BE2C (cell line): ENCODE measurements around the gene ETV6.

Experiments
- DNase-seq: peaks from one replicate; pipeline ENCODE4 v3.0.0-alpha.2; 2020
- H3K27me3 ChIP-seq: fragments of 250-450 bp; sonication (Bioruptor Pico); 2 replicates; pipeline ENCODE4 v1.5.1; 2020; ENCODE audit warnings: mild to moderate bottlenecking
- H3K36me3 ChIP-seq: fragments of 250-450 bp; sonication (Bioruptor Pico); 2 replicates; pipeline ENCODE4 v1.5.1; 2020; ENCODE audit warnings: mild to moderate bottlenecking
- H3K4me1 ChIP-seq: fragments of 250-450 bp; sonication (Bioruptor Pico); 2 replicates; pipeline ENCODE4 v1.5.1; 2020
- H3K4me3 ChIP-seq: 2 replicates; pipeline ENCODE4 v1.5.1; 2011; ENCODE audit warnings: low read depth, low read length
- H3K9me3 ChIP-seq: fragments of 250-450 bp; sonication (Bioruptor Pico); 2 replicates; pipeline ENCODE4 v1.5.1; 2020
- CTCF ChIP-seq: IDR thresholded peaks from 2 replicates; pipeline ENCODE4 v1.5.1; 2012; ENCODE audit warnings: mild to moderate bottlenecking, low read depth, low read length

Gene ETV6

GRCh38 chr12:11798856-11799501 lies 149.5 kb downstream of the ETV6 start:
- Histone ChIP-seq H3K4me3 (no peak overlapping the region), H3K4me1 (peaks cover 4% of the 10 kb centered on the region), H3K36me3 (no peaks in the 10 kb centered on the region), H3K9me3 (no peaks in the 10 kb centered on the region), H3K27me3 (no peaks in the 10 kb centered on the region)
- no peak for DNase-seq
- TF ChIP-seq CTCF: no peak

GRCh38 chr12:11799502-11799873 lies 150.0 kb downstream of the ETV6 start:
- Histone ChIP-seq H3K9me3 (no peaks in the 10 kb centered on the region), H3K36me3 (no peaks in the 10 kb centered on the region), H3K4me3 (no peak overlapping the region), H3K4me1 (peaks cover 4% of the 10 kb centered on the region), H3K27me3 (no peaks in the 10 kb centered on the region)
- TF ChIP-seq CTCF: no peak
- DNase-seq: no peak

- TF ChIP-seq CTCF: no peak
- no peaks in the 10 kb centered on the region for H3K36me3 ChIP-seq
- no peaks in the 10 kb centered on the region for H3K9me3 ChIP-seq
- no peak overlapping the region for H3K4me3 ChIP-seq
- no peak for DNase-seq
- peaks cover 4% of the 10 kb centered on the region for H3K4me1 ChIP-seq
- no peaks in the 10 kb centered on the region for H3K27me3 ChIP-seq
Measured at GRCh38 chr12:11801643-11802042, 152.2 kb downstream of the ETV6 start.

GRCh38 chr12:11804130-11804529 lies 154.7 kb downstream of the ETV6 start:
- no peaks in the 10 kb centered on the region for H3K4me1 ChIP-seq
- H3K9me3 ChIP-seq: no peaks in the 10 kb centered on the region
- H3K4me3 ChIP-seq: no peak overlapping the region
- no peaks in the 10 kb centered on the region for H3K36me3 ChIP-seq
- TF ChIP-seq CTCF: no peak
- DNase-seq: no peak
- no peaks in the 10 kb centered on the region for H3K27me3 ChIP-seq

GRCh38 chr12:11805043-11805442 lies 155.6 kb downstream of the ETV6 start:
- H3K9me3 ChIP-seq: no peaks in the 10 kb centered on the region
- peak; percentile 32; the same call in 1 of the 2 replicates for TF ChIP-seq CTCF
- H3K36me3 ChIP-seq: no peaks in the 10 kb centered on the region
- no peak overlapping the region for H3K4me3 ChIP-seq
- DNase-seq: no peak
- no peaks in the 10 kb centered on the region for H3K27me3 ChIP-seq
- no peaks in the 10 kb centered on the region for H3K4me1 ChIP-seq

GRCh38 chr12:11805680-11806079 lies 156.2 kb downstream of the ETV6 start:
- H3K27me3 ChIP-seq: no peaks in the 10 kb centered on the region
- no peaks in the 10 kb centered on the region for H3K4me1 ChIP-seq
- no peak for TF ChIP-seq CTCF
- H3K4me3 ChIP-seq: no peak overlapping the region
- no peak for DNase-seq
- H3K36me3 ChIP-seq: no peaks in the 10 kb centered on the region
- H3K9me3 ChIP-seq: no peaks in the 10 kb centered on the region
